Sigmoid colon (tissue), 7 donors: Measurements from ENCODE around the gene STAG3. TPM values are rescaled to one million over a fixed set of nuclear protein-coding genes. Genes with fewer than 3 reads are reported as not detected.
"Not testable (repeated sequence)": the region's sequence is repeated elsewhere in the genome, so short reads cannot be mapped to it uniquely, and the experiment has no call there.

Experiments
- DNase-seq: peaks from one replicate; pipeline ENCODE4 v3.0.0-alpha.2; 2019
- H3K27ac ChIP-seq, 4 donors: fragments of 200-600 bp; sonication (generic); one replicate each; pipeline ENCODE4 v1.5.1; 2016 to 2019; ENCODE audit warnings: mild to moderate bottlenecking in 1 of 4
- H3K27me3 ChIP-seq, 3 donors: fragments of 200-600 bp; sonication (generic); one replicate each; pipeline ENCODE4 v1.5.1; 2019; ENCODE audit warnings: mild to moderate bottlenecking in 1 of 3
- H3K36me3 ChIP-seq, 4 donors: fragments of 200-600 bp; sonication (generic); one replicate each; pipeline ENCODE4 v1.5.1; 2016 to 2019
- H3K4me1 ChIP-seq, 4 donors: fragments of 200-600 bp; sonication (generic); one replicate each; pipeline ENCODE4 v1.5.1; 2017 to 2019
- H3K4me3 ChIP-seq, 4 donors: fragments of 200-600 bp; sonication (generic); one replicate each; pipeline ENCODE4 v1.5.1; 2017 to 2019; ENCODE audit warnings: mild to moderate bottlenecking in 2 of 4, moderate library complexity in 1 of 4
- H3K9me3 ChIP-seq, 4 donors: fragments of 200-600 bp in 3 of 4; sonication (generic) in 3 of 4; one replicate each; pipeline versions ENCODE4 v1.5.1 to v1.6.1; 2013 to 2019
- EP300 ChIP-seq, 4 donors: sonication (generic); formaldehyde crosslinking; IDR thresholded peaks; one replicate each; pipeline ENCODE4 v1.6.1; 2017; ENCODE audit warnings: antibody characterized with exemption in 4 of 4
- POLR2A ChIP-seq, 2 donors: fragments of 450-650 bp; IDR thresholded peaks; one replicate each; pipeline ENCODE4 v1.6.1; 2016; ENCODE audit warnings: antibody characterized with exemption in 2 of 2, mild to moderate bottlenecking in 2 of 2, moderate library complexity in 2 of 2
- POLR2AphosphoS5 ChIP-seq, 4 donors: sonication (generic); formaldehyde crosslinking; IDR thresholded peaks; one replicate each; pipeline ENCODE4 v1.6.1; 2017; ENCODE audit warnings: antibody characterized with exemption in 4 of 4
- WGBS, 2 donors: extraction: QIAGEN DNeasy Blood & Tissue Kit; methylation state at CpG; one replicate each; pipeline ENCODE4 v1.1.7; 2013; 5-methylcytosine and 5-hydroxymethylcytosine counted together
- intact Hi-C: fragments of 100-400 bp; cut with DNase I; formaldehyde crosslinking; loops from one replicate; pipeline ENCODE4 v1.15.1; 2023
- polyA plus RNA-seq, 3 donors: library from polyadenylated mRNA; stranded (reverse); fragments of 200-250 nt; gene quantifications; one replicate each; pipeline ENCODE4 v1.2.3, GENCODE V29; 2013
- total RNA-seq, 4 donors: library from RNA; depleted of rRNA; stranded (reverse); fragments of >200 nt; gene quantifications; one replicate each; pipeline ENCODE4 v1.1.0, GENCODE V29; 2016
- TF ChIP-seq, protein P1 (sequence below), 4 experiments: fragments of 450-650 bp in 3 of 4; fragments of 200-600 bp in 1 of 4; IDR thresholded peaks; one replicate each; pipeline ENCODE4 v1.5.1; 2016 to 2019; ENCODE audit warnings: antibody characterized with exemption in 4 of 4, mild to moderate bottlenecking in 3 of 4, moderate library complexity in 2 of 4
- donor health status: healthy with polysubstance abuse.
- donor health status: Bipolar disorder and iron deficiency.
- donor health status: healthy.

STAG3 gene
- total and polyA plus RNA-seq, 7 donors: 0.14 to 32.6 (median 0.92) TPM; not detected in 2

- Histone ChIP-seq H3K4me3 (no peak overlapping the region), H3K27ac (no peak overlapping the region)
- intact Hi-C loops: no loop called here
Measured at GRCh38 chr7:100220586-100221230, 43.0 kb downstream of the STAG3 start.

DNA sequence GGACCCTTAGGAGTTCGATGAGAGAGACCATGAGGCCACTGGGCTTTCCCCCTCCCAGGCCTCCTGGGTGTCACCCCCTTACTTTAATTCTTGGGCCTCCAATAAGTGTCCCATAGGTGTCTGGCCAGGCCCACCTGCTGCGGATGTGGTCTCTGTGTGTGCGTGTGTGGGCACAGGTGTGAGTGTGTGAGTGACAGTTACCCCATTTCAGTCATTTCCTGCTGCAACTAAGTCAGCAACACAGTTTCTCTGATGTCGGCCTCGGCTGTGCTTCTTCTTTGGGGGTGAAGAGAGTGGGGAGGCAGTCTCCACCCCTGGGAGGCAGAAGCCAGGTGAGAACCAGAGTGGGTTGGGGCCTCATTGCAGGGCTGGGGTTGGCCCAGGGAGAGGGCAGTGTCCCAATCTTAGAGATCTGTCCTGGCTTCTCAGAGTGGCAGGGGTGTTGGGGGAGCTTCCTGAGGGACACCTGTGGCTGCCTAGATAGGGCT is 43.6 kb downstream of the STAG3 start:
- TF ChIP-seq, protein P1, sequence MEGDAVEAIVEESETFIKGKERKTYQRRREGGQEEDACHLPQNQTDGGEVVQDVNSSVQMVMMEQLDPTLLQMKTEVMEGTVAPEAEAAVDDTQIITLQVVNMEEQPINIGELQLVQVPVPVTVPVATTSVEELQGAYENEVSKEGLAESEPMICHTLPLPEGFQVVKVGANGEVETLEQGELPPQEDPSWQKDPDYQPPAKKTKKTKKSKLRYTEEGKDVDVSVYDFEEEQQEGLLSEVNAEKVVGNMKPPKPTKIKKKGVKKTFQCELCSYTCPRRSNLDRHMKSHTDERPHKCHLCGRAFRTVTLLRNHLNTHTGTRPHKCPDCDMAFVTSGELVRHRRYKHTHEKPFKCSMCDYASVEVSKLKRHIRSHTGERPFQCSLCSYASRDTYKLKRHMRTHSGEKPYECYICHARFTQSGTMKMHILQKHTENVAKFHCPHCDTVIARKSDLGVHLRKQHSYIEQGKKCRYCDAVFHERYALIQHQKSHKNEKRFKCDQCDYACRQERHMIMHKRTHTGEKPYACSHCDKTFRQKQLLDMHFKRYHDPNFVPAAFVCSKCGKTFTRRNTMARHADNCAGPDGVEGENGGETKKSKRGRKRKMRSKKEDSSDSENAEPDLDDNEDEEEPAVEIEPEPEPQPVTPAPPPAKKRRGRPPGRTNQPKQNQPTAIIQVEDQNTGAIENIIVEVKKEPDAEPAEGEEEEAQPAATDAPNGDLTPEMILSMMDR (IDR thresholded peaks at IDR 0.05): no peak
- no peak for TF ChIP-seq POLR2A (IDR thresholded peaks at IDR 0.05)
- no peak for TF ChIP-seq EP300 (IDR thresholded peaks at IDR 0.05)
- no peak for TF ChIP-seq POLR2AphosphoS5 (IDR thresholded peaks at IDR 0.05)
- H3K27me3 ChIP-seq: no peaks in the 10 kb centered on the region
- H3K9me3 ChIP-seq: no peaks in the 10 kb centered on the region
- peaks cover 0 to 24% (median 0%) of the 10 kb centered on the region in 4 donors for H3K36me3 ChIP-seq
- 56 to 86% methylated on average over 5 of the region's 5 CpGs for WGBS, 2 donors
- no peaks in the 10 kb centered on the region for H3K4me1 ChIP-seq
- H3K4me3 ChIP-seq: no peak overlapping the region
- DNase-seq: no peak
- H3K27ac ChIP-seq: no peak overlapping the region
- intact Hi-C loops: no loop called here

More at GRCh38 chr7:100220586-100221230, 43.0 kb downstream of the STAG3 start:
- Histone ChIP-seq H3K27me3 (no peaks in the 10 kb centered on the region), H3K9me3 (no peaks in the 10 kb centered on the region), H3K36me3 (peaks cover 0 to 24% (median 0%) of the 10 kb centered on the region in 4 donors), H3K4me1 (no peaks in the 10 kb centered on the region)
- no peak for DNase-seq
- WGBS, 2 donors: 68 to 82% methylated on average over 22 of the region's 22 CpGs
- no peak for TF ChIP-seq EP300 (IDR thresholded peaks at IDR 0.05)
- no peak for TF ChIP-seq POLR2A (IDR thresholded peaks at IDR 0.05)
- TF ChIP-seq, protein P1 (IDR thresholded peaks at IDR 0.05): no peak
- no peak for TF ChIP-seq POLR2AphosphoS5 (IDR thresholded peaks at IDR 0.05)

DNA sequence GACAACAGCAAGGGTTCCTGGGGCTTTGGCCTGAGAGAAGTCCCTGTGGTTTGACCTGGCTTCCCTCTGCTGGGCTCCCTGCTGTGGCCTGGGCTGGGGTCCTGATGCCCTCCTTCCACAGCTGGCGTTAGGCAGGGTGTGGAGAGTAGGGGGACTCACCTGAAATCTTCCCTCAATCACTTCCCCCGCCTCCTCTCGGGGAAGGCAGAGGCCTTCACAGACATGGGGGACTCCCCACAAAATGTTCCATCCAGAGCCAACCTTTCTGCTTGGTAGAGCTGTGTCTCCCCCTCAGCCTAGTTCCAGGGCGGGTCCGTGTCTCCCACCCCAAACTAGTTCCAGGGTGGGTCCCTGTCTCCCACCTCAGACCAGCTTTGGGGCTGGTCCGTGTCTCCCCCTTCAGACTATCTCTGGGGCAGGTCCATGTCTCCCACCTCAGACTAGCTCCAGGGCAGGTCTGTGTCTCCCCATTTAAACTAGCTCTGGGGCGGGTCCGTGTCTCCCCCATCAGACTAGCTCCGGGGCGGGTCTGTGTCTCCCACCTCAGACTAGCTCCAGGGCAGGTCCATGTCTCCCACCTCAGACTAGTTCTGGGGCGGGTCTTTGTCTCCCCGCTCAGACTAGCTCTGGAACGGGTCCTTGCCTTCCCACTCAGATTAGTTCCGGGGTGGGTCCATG is 44.2 kb downstream of the STAG3 start:
- Histone ChIP-seq H3K4me3 (no peak overlapping the region), H3K27ac (no peak overlapping the region), H3K27me3 (no peaks in the 10 kb centered on the region), H3K4me1 (no peaks in the 10 kb centered on the region), H3K9me3 (no peaks in the 10 kb centered on the region), H3K36me3 (peaks cover 0 to 24% (median 0%) of the 10 kb centered on the region in 4 donors)
- TF ChIP-seq EP300 (IDR thresholded peaks at IDR 0.05) (no peak), POLR2AphosphoS5 (IDR thresholded peaks at IDR 0.05) (no peak), POLR2A (IDR thresholded peaks at IDR 0.05) (no peak)
- TF ChIP-seq, protein P1 (IDR thresholded peaks at IDR 0.05): no peak
- 78 to 86% methylated on average over 14 of the region's 14 CpGs for WGBS, 2 donors
- intact Hi-C loops: no loop called here
- DNase-seq: no peak

GRCh38 chr7:100222445-100223132 is 44.9 kb downstream of the STAG3 start:
- DNase-seq: no peak
- intact Hi-C loops: no loop called here
- no peaks in the 10 kb centered on the region for H3K4me1 ChIP-seq
- H3K4me3 ChIP-seq: no peak overlapping the region
- no peak overlapping the region for H3K27ac ChIP-seq
- TF ChIP-seq POLR2AphosphoS5 (IDR thresholded peaks at IDR 0.05): no peak
- no peaks in the 10 kb centered on the region for H3K27me3 ChIP-seq
- no peaks in the 10 kb centered on the region for H3K9me3 ChIP-seq
- H3K36me3 ChIP-seq: peaks cover 0 to 24% (median 0%) of the 10 kb centered on the region in 4 donors
- WGBS, 2 donors: 93% methylated on average over 13 of the region's 13 CpGs

- intact Hi-C loops, H3K4me3 ChIP-seq, H3K27me3 ChIP-seq, DNase-seq, H3K4me1 ChIP-seq, H3K9me3 ChIP-seq, H3K27ac ChIP-seq: not testable (repeated sequence)
- peaks cover 0 to 24% (median 0%) of the 10 kb centered on the region in 4 donors for H3K36me3 ChIP-seq
- WGBS, 2 donors: 89% methylated on average over 17 of the region's 17 CpGs
Measured at GRCh38 chr7:100223376-100223927, 45.7 kb downstream of the STAG3 start.

DNA sequence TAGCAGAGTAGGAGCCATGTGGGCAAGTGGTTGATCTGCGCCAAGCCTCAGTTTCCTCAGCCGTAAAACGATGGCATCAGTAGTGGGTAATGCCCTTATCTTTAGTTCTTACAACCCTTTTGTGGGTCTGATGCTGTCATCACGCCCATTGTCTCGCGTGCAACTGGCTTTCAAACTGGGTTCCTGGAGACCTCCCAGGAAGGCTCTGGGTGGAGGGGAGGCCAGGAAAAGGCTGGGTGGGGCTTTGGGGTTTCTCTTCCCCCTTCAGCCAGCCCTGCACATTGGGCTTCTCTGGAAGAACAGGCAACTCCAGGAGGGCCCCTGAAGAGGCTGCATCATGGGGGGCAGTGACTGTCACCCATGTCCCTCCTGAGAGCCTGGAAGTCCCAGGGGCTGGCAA is 47.2 kb downstream of the STAG3 start:
- H3K27me3 ChIP-seq, DNase-seq, H3K27ac ChIP-seq, intact Hi-C loops, H3K4me3 ChIP-seq, H3K9me3 ChIP-seq, H3K4me1 ChIP-seq: not testable (repeated sequence)
- 89 to 90% methylated on average over 6 of the region's 6 CpGs for WGBS, 2 donors
- H3K36me3 ChIP-seq: peaks cover 0 to 21% (median 0%) of the 10 kb centered on the region in 4 donors

DNA sequence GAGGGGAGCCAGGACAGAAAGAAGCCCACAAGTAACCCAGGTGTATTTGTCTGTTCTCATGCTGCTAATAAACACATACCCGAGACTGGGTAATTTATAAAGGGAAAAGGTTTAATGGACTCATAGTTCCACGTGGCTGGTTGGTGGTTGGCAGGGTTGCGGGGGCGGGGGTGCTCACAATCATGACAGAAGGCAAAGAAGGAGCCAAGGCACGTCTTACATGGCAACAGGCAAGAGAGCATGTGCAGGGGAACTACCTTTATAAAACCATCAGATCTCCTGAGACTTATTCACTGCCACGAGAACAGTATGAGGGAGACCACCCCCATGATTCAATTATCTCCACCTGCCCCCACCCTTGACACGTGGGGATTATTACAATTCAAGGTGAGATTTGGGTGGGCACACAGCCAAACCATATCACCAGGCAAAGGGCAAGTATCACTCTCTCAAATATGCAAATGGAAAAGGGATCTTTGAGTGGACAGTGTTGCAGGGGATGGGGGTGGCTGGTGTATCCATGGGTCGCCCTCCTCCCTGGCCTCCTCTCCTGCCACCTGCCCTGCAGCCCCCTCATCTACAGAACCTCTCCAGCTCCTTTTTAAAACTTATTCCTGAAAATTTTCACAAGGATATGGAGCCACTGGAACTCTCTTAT is 57.1 kb downstream of the STAG3 start:
- H3K27ac ChIP-seq, H3K4me3 ChIP-seq, intact Hi-C loops, DNase-seq, H3K4me1 ChIP-seq, H3K27me3 ChIP-seq, H3K9me3 ChIP-seq, H3K36me3 ChIP-seq: not testable (repeated sequence)
- WGBS, 2 donors: 76 to 84% methylated on average over 8 of the region's 8 CpGs

GRCh38 chr7:100239975-100240374 is 62.3 kb downstream of the STAG3 start:
- 91 to 93% methylated on average over 7 of the region's 7 CpGs for WGBS, 2 donors
- H3K9me3 ChIP-seq, H3K27me3 ChIP-seq, H3K27ac ChIP-seq, DNase-seq, H3K4me3 ChIP-seq, H3K4me1 ChIP-seq, intact Hi-C loops, H3K36me3 ChIP-seq: not testable (repeated sequence)
